Measurements from ENCODE around the gene SLC26A9.
"Not testable (repeated sequence)": the region's sequence is repeated elsewhere in the genome, so short reads cannot be mapped to it uniquely, and the experiment has no call there.

The SLC26A9 gene

GRCh38 chr1:205924460-205924790 lies 18.8 kb downstream of the SLC26A9 start:
- no peak for DNase-seq

- no peak for DNase-seq
Observed at GRCh38 chr1:205923651-205924459, 19.4 kb downstream of the SLC26A9 start.

- no peak for DNase-seq
Observed at GRCh38 chr1:205922806-205923205, 20.4 kb downstream of the SLC26A9 start.

- DNase-seq = no peak
Observed at GRCh38 chr1:205922314-205922713, 20.9 kb downstream of the SLC26A9 start.

GRCh38 chr1:205921570-205921909 lies 21.7 kb downstream of the SLC26A9 start:
- no peak for DNase-seq

- no peak for DNase-seq
Observed at GRCh38 chr1:205920861-205921569, 22.2 kb downstream of the SLC26A9 start.

- no peak for DNase-seq
Observed at GRCh38 chr1:205920159-205920558, 23.1 kb downstream of the SLC26A9 start.

GRCh38 chr1:205918955-205919746 lies 24.1 kb downstream of the SLC26A9 start:
- peak; percentile 83 for DNase-seq

- DNase-seq = no peak
Observed at GRCh38 chr1:205917466-205918238, 25.6 kb downstream of the SLC26A9 start.

GRCh38 chr1:205916541-205916940 lies 26.7 kb downstream of the SLC26A9 start:
- DNase-seq = no peak

- DNase-seq = no peak
Observed at GRCh38 chr1:205915354-205915990, 27.8 kb downstream of the SLC26A9 start.

GRCh38 chr1:205914730-205915129 lies 28.5 kb downstream of the SLC26A9 start:
- no peak for DNase-seq

- DNase-seq = no peak
Observed at GRCh38 chr1:205914155-205914507, 29.1 kb downstream of the SLC26A9 start.

GRCh38 chr1:205913451-205914154 lies 29.7 kb downstream of the SLC26A9 start:
- no peak for DNase-seq

- DNase-seq = no peak
Observed at GRCh38 chr1:205907794-205908193, 35.5 kb downstream of the SLC26A9 start.

- DNase-seq = not testable (repeated sequence)
Observed at GRCh38 chr1:205905095-205905494, 38.2 kb downstream of the SLC26A9 start.

- DNase-seq = no peak
Observed at GRCh38 chr1:205896351-205896750, 46.9 kb downstream of the SLC26A9 start.

GRCh38 chr1:205894119-205894518 lies 49.1 kb downstream of the SLC26A9 start:
- DNase-seq = not testable (repeated sequence)

GRCh38 chr1:205892175-205892574 lies 51.1 kb downstream of the SLC26A9 start:
- DNase-seq = not testable (repeated sequence)

- DNase-seq = not testable (repeated sequence)
Observed at GRCh38 chr1:205891481-205891880, 51.8 kb downstream of the SLC26A9 start.

- DNase-seq = not testable (repeated sequence)
Observed at GRCh38 chr1:205890631-205891030, 52.6 kb downstream of the SLC26A9 start.

- not testable (repeated sequence) for DNase-seq
Observed at GRCh38 chr1:205889706-205890105, 53.5 kb downstream of the SLC26A9 start.

Measured in NCI-H1694 (cell line).